AG09309 (cell line): ENCODE measurements around the gene CAMK2B.

Experiments
- DNase-seq: peaks from one replicate; pipeline ENCODE4 v3.0.0-alpha.2; 2010; ENCODE audit warnings: low read depth
- H3K4me3 ChIP-seq: 2 replicates; pipeline ENCODE4 v1.5.1; 2011; ENCODE audit warnings: mild to moderate bottlenecking, low read depth, low read length, moderate library complexity; ENCODE audit not compliant: control insufficient read depth
- CTCF ChIP-seq: IDR thresholded peaks from 2 replicates; pipeline ENCODE4 v1.5.1; 2011; ENCODE audit warnings: mild to moderate bottlenecking, low read depth, low read length, inconsistent platforms; ENCODE audit not compliant: insufficient read depth, control insufficient read depth; ENCODE audit errors: missing control alignments

CAMK2B gene

GRCh38 chr7:44267178-44267577 lies 58.2 kb downstream of the CAMK2B start:
- TF ChIP-seq CTCF: no peak
- no peak overlapping the region for H3K4me3 ChIP-seq
- DNase-seq: no peak

GRCh38 chr7:44266526-44266925 lies 58.9 kb downstream of the CAMK2B start:
- H3K4me3 ChIP-seq: no peak overlapping the region
- DNase-seq: no peak
- TF ChIP-seq CTCF: no peak

GRCh38 chr7:44265728-44266127 lies 59.7 kb downstream of the CAMK2B start:
- no peak for DNase-seq
- TF ChIP-seq CTCF: no peak
- H3K4me3 ChIP-seq: no peak overlapping the region

- TF ChIP-seq CTCF: no peak
- no peak overlapping the region for H3K4me3 ChIP-seq
- no peak for DNase-seq
Measured at GRCh38 chr7:44264221-44264931, 61.0 kb downstream of the CAMK2B start.

- no peak for DNase-seq
- H3K4me3 ChIP-seq: no peak overlapping the region
- no peak for TF ChIP-seq CTCF
Measured at GRCh38 chr7:44263326-44264082, 61.9 kb downstream of the CAMK2B start.

GRCh38 chr7:44262031-44262430 lies 63.4 kb downstream of the CAMK2B start:
- no peak for DNase-seq
- no peak for TF ChIP-seq CTCF
- H3K4me3 ChIP-seq: no peak overlapping the region
